Measurements from ENCODE around the gene POLE.

DNA sequence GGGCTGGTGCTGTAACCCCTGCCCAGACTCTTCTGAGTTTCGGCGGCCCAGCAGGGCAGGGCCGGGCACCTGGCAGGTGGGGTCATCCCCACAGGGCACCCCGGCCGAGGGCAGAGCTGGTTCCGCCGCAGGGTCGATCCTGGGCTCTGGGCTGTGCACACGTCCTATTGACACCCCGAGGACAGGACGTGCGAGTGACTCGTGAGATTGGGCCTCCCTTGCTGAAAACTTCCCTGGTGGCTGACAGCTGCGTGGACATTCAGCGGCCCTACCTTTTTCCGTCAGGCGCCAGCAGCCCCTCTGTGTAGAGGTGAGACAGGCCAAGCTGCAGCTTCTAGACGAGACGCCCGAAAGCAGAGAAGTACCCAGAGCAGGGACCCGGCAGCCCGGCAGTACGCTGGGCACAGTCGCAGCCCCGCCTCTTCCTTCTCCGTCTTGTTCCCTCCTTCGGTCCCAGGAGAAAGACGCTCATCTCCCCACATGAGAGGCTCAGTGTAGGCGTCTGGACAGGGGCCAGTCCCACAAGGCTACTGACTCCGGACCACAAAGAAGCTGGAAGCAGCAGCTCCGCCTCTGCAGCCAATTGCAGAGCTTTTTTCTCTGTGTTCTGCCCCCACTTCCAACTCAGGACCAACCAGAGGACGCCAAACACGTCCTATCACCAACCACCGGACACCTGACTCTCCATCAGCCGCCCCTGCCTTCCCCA is 76.9 kb downstream of the POLE start, which contains the start of gene LRCOL1:
- TF ChIP-seq CTCF (IDR thresholded peaks at IDR 0.05) (no peak), POLR2A (IDR thresholded peaks at IDR 0.05) (no peak)

All from vagina (tissue), 2 donors.